Measurements from ENCODE around the gene KCNA4.
"Not testable (repeated sequence)": the region's sequence is repeated elsewhere in the genome, so short reads cannot be mapped to it uniquely, and the experiment has no call there.

The KCNA4 gene

GRCh38 chr11:29996016-29996415 lies 20.8 kb downstream of the KCNA4 start:
- no peak for DNase-seq

GRCh38 chr11:29989174-29989970 lies 27.5 kb downstream of the KCNA4 start:
- no peak for DNase-seq

- DNase-seq, result no peak
These were observed 31.6 kb downstream of the KCNA4 start for GRCh38 chr11:29985248-29985647.

- DNase-seq, result no peak
These were observed 32.3 kb downstream of the KCNA4 start for GRCh38 chr11:29984544-29984943.

GRCh38 chr11:29978549-29978948 lies 38.3 kb downstream of the KCNA4 start:
- no peak for DNase-seq

GRCh38 chr11:29975580-29975979 lies 41.2 kb downstream of the KCNA4 start:
- not testable (repeated sequence) for DNase-seq

GRCh38 chr11:29963796-29964195 lies 53.0 kb downstream of the KCNA4 start:
- DNase-seq, result no peak

GRCh38 chr11:29963036-29963435 lies 53.8 kb downstream of the KCNA4 start:
- no peak for DNase-seq

GRCh38 chr11:29962243-29962642 lies 54.6 kb downstream of the KCNA4 start:
- DNase-seq, result peak; percentile 27
